ENCODE results near the gene TSBP1. TPM values are rescaled to one million over a fixed set of nuclear protein-coding genes. Genes with fewer than 3 reads are reported as not detected.

TSBP1 gene
- total RNA-seq, 2 donors from 2014 or later, result not detected

DNA sequence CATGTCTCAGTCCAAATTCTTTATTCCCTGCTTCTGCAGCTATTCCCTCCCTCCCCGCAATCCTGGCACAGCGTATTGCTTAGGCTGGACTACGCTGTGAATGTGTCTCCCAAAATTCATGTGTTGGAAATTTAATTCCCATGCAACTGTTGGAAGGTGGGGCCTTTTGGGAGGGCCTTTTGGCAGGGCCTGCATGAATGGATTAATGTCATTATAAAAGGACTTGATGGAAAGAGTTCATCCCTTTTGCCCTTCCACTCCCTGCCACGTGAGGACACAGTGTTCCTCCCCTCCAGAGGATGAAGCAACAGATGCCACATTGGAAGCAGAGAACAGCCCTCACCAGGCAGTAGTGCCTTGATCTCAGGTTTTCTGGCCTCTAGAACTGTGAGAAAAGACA lies 127.4 kb downstream of the TSBP1 start:
- Histone ChIP-seq H3K4me3 (ENCODE audit: low read length) (no peak overlapping the region), H3K27ac (ENCODE audit: low read depth, low read length) (no peak overlapping the region), H3K9ac (ENCODE audit: extremely low read depth, low read length, poor library complexity, severe bottlenecking) (no peak overlapping the region), H3K4me1 (ENCODE audit: control insufficient read depth, insufficient read depth, low read length) (no peaks in the 10 kb centered on the region), H3K27me3 (ENCODE audit: control insufficient read depth, insufficient read depth, low read length, poor library complexity, severe bottlenecking) (no peaks in the 10 kb centered on the region), H3K36me3 (ENCODE audit: control insufficient read depth, insufficient read depth, low read length) (no peaks in the 10 kb centered on the region), H3K9me3 (ENCODE audit: control insufficient read depth, low read length) (peaks cover 14% of the 10 kb centered on the region)
- Mint-ChIP-seq H3K4me3 (no peak overlapping the region), H3K27me3 (ENCODE audit: insufficient read depth) (peaks cover 52% of the 10 kb centered on the region), H3K27ac (no peak overlapping the region), H3K4me1 (no peaks in the 10 kb centered on the region), H3K36me3 (ENCODE audit: low read depth) (no peaks in the 10 kb centered on the region), H3K9me3 (peaks cover 13% of the 10 kb centered on the region)
- WGBS, 2 experiments (ENCODE audit: insufficient coverage in 1 of 2, insufficient read length in 1 of 2), result 96% methylated on average over 4 of the region's 4 CpGs
- TF ChIP-seq, protein P1, sequence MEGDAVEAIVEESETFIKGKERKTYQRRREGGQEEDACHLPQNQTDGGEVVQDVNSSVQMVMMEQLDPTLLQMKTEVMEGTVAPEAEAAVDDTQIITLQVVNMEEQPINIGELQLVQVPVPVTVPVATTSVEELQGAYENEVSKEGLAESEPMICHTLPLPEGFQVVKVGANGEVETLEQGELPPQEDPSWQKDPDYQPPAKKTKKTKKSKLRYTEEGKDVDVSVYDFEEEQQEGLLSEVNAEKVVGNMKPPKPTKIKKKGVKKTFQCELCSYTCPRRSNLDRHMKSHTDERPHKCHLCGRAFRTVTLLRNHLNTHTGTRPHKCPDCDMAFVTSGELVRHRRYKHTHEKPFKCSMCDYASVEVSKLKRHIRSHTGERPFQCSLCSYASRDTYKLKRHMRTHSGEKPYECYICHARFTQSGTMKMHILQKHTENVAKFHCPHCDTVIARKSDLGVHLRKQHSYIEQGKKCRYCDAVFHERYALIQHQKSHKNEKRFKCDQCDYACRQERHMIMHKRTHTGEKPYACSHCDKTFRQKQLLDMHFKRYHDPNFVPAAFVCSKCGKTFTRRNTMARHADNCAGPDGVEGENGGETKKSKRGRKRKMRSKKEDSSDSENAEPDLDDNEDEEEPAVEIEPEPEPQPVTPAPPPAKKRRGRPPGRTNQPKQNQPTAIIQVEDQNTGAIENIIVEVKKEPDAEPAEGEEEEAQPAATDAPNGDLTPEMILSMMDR (conservative IDR thresholded peaks at IDR 0.05), result no peak
- DNase-seq, result no peak

Other genes with a start within 250 kb of the TSBP1 start
- 10 to 100 TPM; 54.5 to 60.3 TPM for gene ATF6B, start 243.7 kb downstream of the TSBP1 start, total RNA-seq
- gene FKBPL, start 241.6 kb downstream of the TSBP1 start, total RNA-seq, result 1 to 10 TPM; 9.2 to 9.6 TPM
- gene PRRT1, start 220.0 kb downstream of the TSBP1 start, total RNA-seq, result 1 to 10 TPM; 2.0 to 3.0 TPM
- gene PPT2, start 217.8 kb downstream of the TSBP1 start, total RNA-seq, result 10 to 100 TPM; 51.1 to 65.3 TPM
- gene EGFL8, start 207.3 kb downstream of the TSBP1 start, total RNA-seq, result 10 to 100 TPM; 27.9 to 39.6 TPM
- gene AGPAT1, start 195.8 kb downstream of the TSBP1 start, total RNA-seq, result 100 to 1,000 TPM; 124 to 147 TPM
- gene RNF5, start 193.5 kb downstream of the TSBP1 start, total RNA-seq, result 10 to 100 TPM; 68.0 to 71.3 TPM
- 10 to 100 TPM; 29.8 to 35.2 TPM for gene AGER, start 187.7 kb downstream of the TSBP1 start, total RNA-seq
- 100 to 1,000 TPM; 246 to 263 TPM for gene PBX2, start 181.7 kb downstream of the TSBP1 start, total RNA-seq
- gene GPSM3, start 179.3 kb downstream of the TSBP1 start, total RNA-seq, result 10 to 100 TPM; 12.9 to 25.0 TPM
- 1 to 10 TPM; 2.1 to 2.5 TPM for gene NOTCH4, start 147.8 kb downstream of the TSBP1 start, total RNA-seq
- not detected for gene BTNL2, start 35.3 kb upstream of the TSBP1 start, total RNA-seq
- gene HLA-DRA, start 68.0 kb upstream of the TSBP1 start, total RNA-seq, result under 1 TPM in 1 of 2 donors, not detected in 1; 0.27 TPM
- gene HLA-DRB5, start 158.4 kb upstream of the TSBP1 start, total RNA-seq, result under 1 TPM; 0.71 to 0.92 TPM
- 10 to 100 TPM in 1 of 2 donors, 1 to 10 TPM in 1; 9.9 to 14.6 TPM for gene HLA-DRB1, start 217.9 kb upstream of the TSBP1 start, total RNA-seq